ENCODE measurements around the gene CDKN1A. TPM values are rescaled to one million over a fixed set of nuclear protein-coding genes. Genes with fewer than 3 reads are reported as not detected.

CDKN1A gene
- polyA plus RNA-seq, 3 donors, result 117 to 1,223 (median 144) TPM

DNA sequence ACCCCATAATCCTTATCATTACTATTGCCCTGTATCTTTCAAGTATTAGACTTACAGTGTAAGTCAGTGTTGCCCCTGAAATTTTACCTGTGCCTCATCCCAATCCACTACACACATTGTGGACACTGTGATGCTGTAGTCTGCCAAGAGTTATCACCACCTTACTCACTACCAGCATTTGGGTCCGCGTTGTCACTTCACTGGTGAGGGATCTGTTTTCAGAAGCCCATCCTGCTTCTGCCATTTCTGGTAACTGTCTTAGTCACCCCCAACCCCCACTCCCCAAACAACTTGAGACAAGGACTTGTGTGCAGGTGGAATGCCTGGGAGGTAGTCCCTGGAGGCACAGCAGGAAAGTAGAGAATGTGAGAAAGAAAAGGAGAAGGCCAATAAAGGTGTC lies 13.1 kb downstream of the CDKN1A start:
- Histone ChIP-seq H3K4me1 (ENCODE audit: control insufficient read depth in 1 of 2, insufficient read depth in 2 of 2, low read length in 2 of 2) (peaks cover 25 to 34% of the 10 kb centered on the region in 2 donors), H3K79me2 (ENCODE audit: insufficient read depth, low read length) (peaks cover under 1% of the 10 kb centered on the region), H3K27ac (ENCODE audit: low read depth in 1 of 2, low read length in 2 of 2) (peak overlapping the region in 1 of 2 donors; percentile 81), H3K27me3 (ENCODE audit: control insufficient read depth in 2 of 2, insufficient read depth in 2 of 2, low read length in 2 of 2) (no peaks in the 10 kb centered on the region), H3K9ac (ENCODE audit: insufficient read depth, low read length, poor library complexity, severe bottlenecking) (no peak overlapping the region), H3K4me3 (replicated peaks in 1 of 3; ENCODE audit: low read depth in 2 of 3, low read length in 3 of 3) (no peak overlapping the region), H3K4me2 (replicated peaks; ENCODE audit: extremely low read depth, low read length, poor library complexity, severe bottlenecking) (peak overlapping the region; percentile 24), H2AFZ (ENCODE audit: insufficient read depth, low read depth, low read length, poor library complexity, severe bottlenecking) (no peak overlapping the region), H4K20me1 (ENCODE audit: insufficient read depth, low read length) (peaks cover 6% of the 10 kb centered on the region), H3K36me3 (replicated peaks in 1 of 2; ENCODE audit: control insufficient read depth in 1 of 2, insufficient read depth in 2 of 2, low read length in 2 of 2) (peaks cover 3 to 10% of the 10 kb centered on the region in 2 donors), H3K9me3 (replicated peaks in 1 of 2; ENCODE audit: control insufficient read depth in 1 of 2, insufficient read depth in 1 of 2, low read length in 2 of 2) (no peaks in the 10 kb centered on the region)
- no peak for DNase-seq
- no peak overlapping the region for H3K4me3 Mint-ChIP-seq
- H3K36me3 Mint-ChIP-seq, result peaks cover 12 to 19% of the 10 kb centered on the region in 2 donors
- no CpG with 5 or more reads among the region's 2 CpGs for WGBS (ENCODE audit: insufficient coverage)
- peaks cover 0 to 2% (median 0%) of the 10 kb centered on the region in 7 donors for H3K9me3 Mint-ChIP-seq
- H3K4me1 Mint-ChIP-seq, result peaks cover 35% of the 10 kb centered on the region
- peaks cover 0 to 2% (median 0%) of the 10 kb centered on the region in 3 donors for H3K27me3 Mint-ChIP-seq (ENCODE audit: low read depth in 3 of 3)
- intact Hi-C loops (cut with micrococcal nuclease), result no loop called here
- TF ChIP-seq, protein P1, sequence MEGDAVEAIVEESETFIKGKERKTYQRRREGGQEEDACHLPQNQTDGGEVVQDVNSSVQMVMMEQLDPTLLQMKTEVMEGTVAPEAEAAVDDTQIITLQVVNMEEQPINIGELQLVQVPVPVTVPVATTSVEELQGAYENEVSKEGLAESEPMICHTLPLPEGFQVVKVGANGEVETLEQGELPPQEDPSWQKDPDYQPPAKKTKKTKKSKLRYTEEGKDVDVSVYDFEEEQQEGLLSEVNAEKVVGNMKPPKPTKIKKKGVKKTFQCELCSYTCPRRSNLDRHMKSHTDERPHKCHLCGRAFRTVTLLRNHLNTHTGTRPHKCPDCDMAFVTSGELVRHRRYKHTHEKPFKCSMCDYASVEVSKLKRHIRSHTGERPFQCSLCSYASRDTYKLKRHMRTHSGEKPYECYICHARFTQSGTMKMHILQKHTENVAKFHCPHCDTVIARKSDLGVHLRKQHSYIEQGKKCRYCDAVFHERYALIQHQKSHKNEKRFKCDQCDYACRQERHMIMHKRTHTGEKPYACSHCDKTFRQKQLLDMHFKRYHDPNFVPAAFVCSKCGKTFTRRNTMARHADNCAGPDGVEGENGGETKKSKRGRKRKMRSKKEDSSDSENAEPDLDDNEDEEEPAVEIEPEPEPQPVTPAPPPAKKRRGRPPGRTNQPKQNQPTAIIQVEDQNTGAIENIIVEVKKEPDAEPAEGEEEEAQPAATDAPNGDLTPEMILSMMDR (IDR thresholded peaks at IDR 0.05), result no peak
- peak overlapping the region; percentile 34 to 91 (median 77) for H3K27ac Mint-ChIP-seq

DNA sequence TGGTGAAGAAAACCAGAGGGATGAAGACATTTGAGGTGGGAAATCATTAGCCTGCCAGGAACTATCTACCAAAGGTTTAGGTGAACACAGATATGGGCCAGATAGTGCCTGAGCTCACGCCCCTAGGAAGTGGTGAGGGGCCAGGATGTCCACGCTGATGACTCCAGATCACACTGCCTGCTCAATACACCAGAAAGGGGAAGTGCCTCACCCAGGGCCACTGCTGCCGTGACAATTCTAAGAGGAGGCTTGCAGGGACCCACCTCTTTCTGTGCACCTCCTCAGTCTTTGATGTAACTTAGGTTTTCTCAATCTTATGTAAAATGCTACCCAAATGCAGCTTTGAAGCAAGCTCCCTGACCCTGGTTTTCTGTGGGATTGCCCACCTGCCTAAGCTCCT lies 13.7 kb downstream of the CDKN1A start:
- H4K20me1 ChIP-seq (ENCODE audit: insufficient read depth, low read length), result no peaks in the 10 kb centered on the region
- Mint-ChIP-seq H3K27me3 (ENCODE audit: low read depth in 3 of 3) (peaks cover 0 to 2% (median 0%) of the 10 kb centered on the region in 3 donors), H3K9me3 (peaks cover 0 to 6% (median 0%) of the 10 kb centered on the region in 7 donors), H3K27ac (peak overlapping the region; percentile 70 to 91 (median 88)), H3K36me3 (peaks cover 6 to 12% of the 10 kb centered on the region in 2 donors), H3K4me3 (peak overlapping the region; percentile 30 to 31), H3K4me1 (peaks cover 37% of the 10 kb centered on the region)
- intact Hi-C loops (cut with micrococcal nuclease), result no loop called here
- H3K9me3 ChIP-seq (replicated peaks in 1 of 2; ENCODE audit: control insufficient read depth in 1 of 2, insufficient read depth in 1 of 2, low read length in 2 of 2), result no peaks in the 10 kb centered on the region
- peaks cover 0 to 4% of the 10 kb centered on the region in 2 donors for H3K36me3 ChIP-seq (replicated peaks in 1 of 2; ENCODE audit: control insufficient read depth in 1 of 2, insufficient read depth in 2 of 2, low read length in 2 of 2)
- peaks cover 6% of the 10 kb centered on the region for H3K79me2 ChIP-seq (ENCODE audit: insufficient read depth, low read length)
- DNase-seq, result peak; percentile 86 to 88 (median 88)
- WGBS (ENCODE audit: insufficient coverage), result 0% methylated on average over 1 of the region's 3 CpGs
- TF ChIP-seq, protein P1 (IDR thresholded peaks at IDR 0.05), result no peak
- no peak overlapping the region for H3K4me3 ChIP-seq (replicated peaks in 1 of 3; ENCODE audit: low read depth in 2 of 3, low read length in 3 of 3)
- peak overlapping the region; percentile 24 for H3K4me2 ChIP-seq (replicated peaks; ENCODE audit: extremely low read depth, low read length, poor library complexity, severe bottlenecking)
- H2AFZ ChIP-seq (ENCODE audit: insufficient read depth, low read depth, low read length, poor library complexity, severe bottlenecking), result no peak overlapping the region
- peak overlapping the region; percentile 24 to 81 for H3K27ac ChIP-seq (ENCODE audit: low read depth in 1 of 2, low read length in 2 of 2)
- no peaks in the 10 kb centered on the region for H3K27me3 ChIP-seq (ENCODE audit: control insufficient read depth in 2 of 2, insufficient read depth in 2 of 2, low read length in 2 of 2)
- peak overlapping the region; percentile 17 for H3K9ac ChIP-seq (ENCODE audit: insufficient read depth, low read length, poor library complexity, severe bottlenecking)
- peaks cover 27 to 35% of the 10 kb centered on the region in 2 donors for H3K4me1 ChIP-seq (ENCODE audit: control insufficient read depth in 1 of 2, insufficient read depth in 2 of 2, low read length in 2 of 2)

All from CD14-positive monocyte (primary cell).